Stimulated activated CD8-positive, alpha-beta memory T cell treated with anti-CD3 and anti-CD28 coated beads, Interleukin-2, amount 100 ng/mL, for 1 hour (primary cell): ENCODE data around the gene YTHDF1.
"Not testable (repeated sequence)": the region's sequence is repeated elsewhere in the genome, so short reads cannot be mapped to it uniquely, and the experiment has no call there.

Experiments used
- DNase-seq, 2 donors: peaks; one replicate each; pipeline ENCODE4 v3.0.0-alpha.2; 2020; ENCODE audit warnings: low read depth in 2 of 2

YTHDF1 gene

GRCh38 chr20:63171991-63172390 is 43.9 kb downstream of the YTHDF1 start:
- DNase-seq = no peak

GRCh38 chr20:63169681-63170080 is 46.2 kb downstream of the YTHDF1 start:
- DNase-seq = no peak

DNA sequence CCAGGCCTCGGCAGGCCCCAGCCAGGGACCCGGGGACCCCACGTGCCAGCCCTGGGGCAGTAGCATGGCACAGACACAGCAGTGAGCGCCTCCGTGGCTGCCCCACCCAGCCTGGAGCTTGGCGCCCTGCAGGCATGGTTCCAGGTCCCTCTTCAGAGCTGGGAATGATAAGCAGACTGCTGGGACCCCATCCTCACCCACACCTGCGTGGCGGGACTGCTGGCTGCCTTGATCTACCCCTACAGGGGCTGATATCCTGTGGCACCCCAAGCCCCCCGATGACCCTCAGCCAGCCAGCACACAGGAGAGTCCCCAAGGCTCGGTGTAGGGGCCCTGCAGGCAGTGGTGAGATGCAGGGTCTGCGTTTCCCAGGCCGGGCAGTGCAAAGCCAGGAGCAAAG is 47.1 kb downstream of the YTHDF1 start:
- no peak for DNase-seq

- DNase-seq = no peak
Measured at GRCh38 chr20:63167918-63168520, 47.9 kb downstream of the YTHDF1 start.

- DNase-seq = no peak
Measured at GRCh38 chr20:63167026-63167917, 48.7 kb downstream of the YTHDF1 start.

- DNase-seq = no peak
Measured at GRCh38 chr20:63166193-63167020, 49.5 kb downstream of the YTHDF1 start.

DNA sequence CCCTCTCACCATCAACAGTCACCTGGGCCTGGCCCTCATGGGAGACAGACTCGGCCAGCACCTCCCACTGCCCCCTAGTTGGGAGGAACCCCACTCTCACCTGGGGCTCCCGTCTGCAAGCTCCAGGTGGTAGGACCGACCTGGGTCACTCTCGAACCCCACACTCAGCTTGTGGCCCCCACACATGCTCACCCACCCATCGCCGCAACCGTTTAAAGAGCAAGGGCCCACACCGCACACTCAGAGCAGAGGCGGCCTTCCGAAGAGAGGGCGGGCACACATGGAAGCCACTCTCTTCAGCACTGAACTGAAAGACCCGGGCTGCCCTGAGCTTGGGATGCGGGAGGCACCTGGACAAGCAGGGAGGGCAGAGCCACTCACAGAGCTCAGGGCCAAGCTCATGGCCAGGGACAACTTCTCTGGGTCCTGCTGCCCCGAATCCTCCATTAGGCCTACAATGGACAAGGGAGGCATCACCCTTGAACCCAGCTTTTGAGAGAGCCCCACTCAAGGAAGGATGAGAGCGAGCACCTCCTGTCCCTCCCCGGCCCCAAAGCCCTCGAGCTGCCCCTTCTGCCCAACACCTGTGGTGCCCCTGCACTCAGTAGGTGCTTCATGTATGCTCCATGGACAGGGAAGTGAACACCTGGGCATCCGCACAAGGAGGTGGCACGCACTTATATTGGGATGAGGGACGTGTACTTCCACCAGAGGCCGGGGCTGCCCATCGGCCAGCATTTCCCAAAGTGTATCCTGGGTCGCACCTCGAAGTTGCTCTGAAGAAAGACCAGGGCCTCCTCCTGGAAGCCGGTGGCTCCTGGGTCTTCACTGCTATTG is 50.4 kb downstream of the YTHDF1 start:
- no peak for DNase-seq

GRCh38 chr20:63164484-63165355 is 51.2 kb downstream of the YTHDF1 start:
- no peak for DNase-seq

- no peak for DNase-seq
Measured at GRCh38 chr20:63163596-63164483, 52.1 kb downstream of the YTHDF1 start.

DNA sequence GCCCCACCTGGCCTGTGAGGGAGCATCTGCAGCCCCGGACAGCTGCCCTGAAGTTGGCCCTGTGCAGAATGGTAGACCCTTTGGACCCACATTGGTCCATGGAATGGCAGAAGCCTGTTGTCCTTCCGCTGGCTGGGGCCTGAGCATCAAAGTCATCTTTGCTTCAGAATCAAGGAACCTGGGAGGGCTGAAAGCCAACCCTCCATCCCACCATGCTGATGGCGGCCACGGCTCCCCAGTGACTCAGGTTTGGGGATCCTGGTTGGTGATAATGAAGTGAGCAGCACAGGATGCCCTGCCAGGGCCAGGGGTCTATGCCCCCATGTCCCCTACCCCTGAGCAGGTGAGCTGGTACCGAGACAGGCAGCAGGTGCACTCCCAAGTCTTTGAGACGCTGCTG is 52.8 kb downstream of the YTHDF1 start:
- no peak for DNase-seq

- DNase-seq = no peak
Measured at GRCh38 chr20:63162206-63162795, 53.6 kb downstream of the YTHDF1 start.

DNA sequence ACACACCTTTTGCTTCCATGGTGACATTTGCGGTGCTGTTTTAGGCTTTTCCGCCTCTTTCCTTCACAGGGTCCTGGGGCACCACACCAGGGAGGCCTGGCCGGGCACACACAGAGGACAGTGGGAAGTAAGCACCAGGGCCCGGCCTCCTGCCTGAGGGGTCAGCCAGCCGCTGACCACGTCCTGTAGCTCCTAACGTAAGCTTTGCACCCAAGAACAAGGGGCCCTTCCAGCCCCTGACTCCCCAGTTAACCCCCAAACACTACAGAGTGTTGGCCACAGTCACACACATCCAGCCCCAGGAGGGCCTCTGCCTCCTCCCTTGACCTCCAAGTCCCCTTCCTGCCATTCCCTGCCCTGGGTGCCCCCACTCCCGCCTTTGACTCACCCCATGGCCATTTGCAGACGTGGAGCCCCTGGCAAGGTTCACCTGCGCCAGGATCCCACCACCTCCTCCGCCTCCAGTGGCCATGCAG is 54.7 kb downstream of the YTHDF1 start:
- DNase-seq = no peak

- DNase-seq = no peak
Measured at GRCh38 chr20:63160641-63161175, 55.2 kb downstream of the YTHDF1 start.

DNA sequence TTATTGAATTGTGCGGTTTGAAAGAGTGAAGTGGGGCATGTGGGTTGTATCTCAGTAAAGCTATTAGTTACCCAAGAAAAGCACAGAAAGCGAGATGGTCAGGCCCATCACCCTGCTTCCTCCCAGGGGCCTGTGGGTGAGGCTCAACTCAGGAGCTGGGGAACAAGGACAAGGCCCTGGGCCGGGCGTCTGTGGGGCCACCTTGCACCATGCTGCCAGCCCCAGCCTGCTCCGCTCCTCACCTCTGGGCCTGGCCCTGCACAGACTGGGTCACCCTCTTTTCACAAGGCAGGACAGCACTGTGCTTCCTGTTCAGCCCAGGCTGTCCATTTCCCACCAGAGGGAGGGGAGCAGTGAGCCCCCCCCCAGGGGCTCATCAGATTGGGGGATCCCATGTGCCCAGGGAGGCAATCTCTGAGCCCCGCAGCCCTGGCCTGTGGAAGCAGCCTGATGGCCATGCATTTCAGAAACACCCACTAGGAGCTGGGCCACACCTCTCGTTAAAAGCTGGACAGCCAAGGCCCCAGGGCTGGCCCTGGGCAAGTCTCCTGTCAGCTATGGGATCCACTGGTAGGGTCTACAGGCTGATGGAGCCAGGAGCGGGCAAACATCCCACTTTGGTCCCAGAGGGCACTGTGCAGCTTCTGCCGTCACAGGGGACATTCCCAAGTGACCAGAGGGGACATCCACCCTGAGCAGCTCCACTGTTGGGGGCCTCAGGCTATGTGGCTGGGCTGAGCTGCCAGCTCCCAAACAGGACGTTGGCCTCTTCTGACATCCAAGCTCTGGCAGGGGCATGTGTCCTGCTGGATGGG is 55.9 kb downstream of the YTHDF1 start:
- no peak for DNase-seq

- not testable (repeated sequence) for DNase-seq
Measured at GRCh38 chr20:63159251-63159650, 56.7 kb downstream of the YTHDF1 start.

- DNase-seq = no peak
Measured at GRCh38 chr20:63158845-63159244, 57.1 kb downstream of the YTHDF1 start.

GRCh38 chr20:63158352-63158751 is 57.6 kb downstream of the YTHDF1 start:
- DNase-seq = no peak

- DNase-seq = not testable (repeated sequence)
Measured at GRCh38 chr20:63157431-63157830, 58.5 kb downstream of the YTHDF1 start.
